ENCODE measurements around the gene DOC2B.
"Not testable (repeated sequence)": the region's sequence is repeated elsewhere in the genome, so short reads cannot be mapped to it uniquely, and the experiment has no call there.

Gene DOC2B

DNA sequence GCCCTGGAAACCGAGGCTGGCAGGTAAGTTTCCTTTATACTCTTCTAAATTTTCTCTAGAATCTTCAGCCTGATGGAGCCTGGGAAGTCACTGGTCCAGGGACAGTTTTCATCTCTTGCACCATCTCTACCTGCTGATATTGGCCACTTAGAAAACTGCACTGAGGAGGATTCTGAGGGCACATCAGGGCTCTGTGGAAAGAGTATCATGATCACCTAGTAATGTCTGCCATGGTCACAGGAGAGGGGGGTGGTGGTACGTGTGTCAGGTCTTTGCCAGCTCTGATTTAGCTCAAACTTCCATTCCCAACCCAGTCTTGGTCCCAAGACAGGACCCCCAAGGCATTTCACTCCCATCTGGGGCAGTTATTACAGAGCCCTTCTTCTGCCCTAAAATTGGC lies 35.2 kb upstream of the DOC2B start:
- Mint-ChIP-seq H3K9me3 (no peaks in the 10 kb centered on the region), H3K4me1 (no peaks in the 10 kb centered on the region), H3K27me3 (no peaks in the 10 kb centered on the region), H3K27ac (no peak overlapping the region), H3K36me3 (no peaks in the 10 kb centered on the region), H3K4me3 (no peak overlapping the region)

DNA sequence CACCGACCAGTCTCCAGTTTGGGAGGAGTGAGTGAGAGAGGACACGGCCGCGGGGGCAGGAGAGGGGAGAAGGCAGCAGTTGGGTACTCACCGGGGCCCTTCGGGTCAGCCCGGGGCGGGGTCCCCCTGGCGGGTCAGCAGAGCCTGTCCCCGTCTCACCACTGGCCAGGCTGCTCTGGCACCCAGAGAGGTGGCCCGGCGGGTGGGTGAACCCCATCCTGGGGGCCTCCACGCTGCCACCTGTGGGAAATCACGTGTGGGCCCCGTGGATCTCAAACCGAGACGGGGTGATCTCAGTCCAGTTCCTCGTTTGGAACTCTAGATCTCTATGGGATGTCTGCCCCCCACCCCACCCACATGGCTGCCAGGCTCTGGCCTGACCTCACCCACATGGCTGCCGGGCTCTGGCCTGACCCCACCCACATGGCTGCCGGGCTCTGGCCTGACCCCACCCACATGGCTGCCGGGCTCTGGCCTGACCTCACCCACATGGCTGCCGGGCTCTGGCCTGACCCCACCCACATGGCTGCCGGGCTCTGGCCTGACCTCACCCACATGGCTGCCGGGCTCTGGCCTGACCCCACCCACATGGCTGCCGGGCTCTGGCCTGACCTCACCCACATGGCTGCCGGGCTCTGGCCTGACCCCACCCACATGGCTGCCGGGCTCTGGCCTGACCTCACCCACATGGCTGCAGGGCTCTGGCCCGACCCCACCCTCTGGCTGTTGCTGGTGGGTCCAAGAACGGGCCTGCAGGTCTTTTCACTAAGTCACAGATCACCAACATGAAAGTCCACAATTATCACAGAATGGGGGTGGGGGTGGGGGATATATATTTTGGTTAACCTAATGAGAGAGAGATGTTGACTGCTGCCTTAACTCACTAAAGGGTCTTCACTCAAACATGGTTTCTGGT lies 34.4 kb upstream of the DOC2B start:
- not testable (repeated sequence) for H3K4me1 Mint-ChIP-seq, H3K36me3 Mint-ChIP-seq, H3K4me3 Mint-ChIP-seq, H3K27me3 Mint-ChIP-seq, H3K27ac Mint-ChIP-seq, H3K9me3 Mint-ChIP-seq

DNA sequence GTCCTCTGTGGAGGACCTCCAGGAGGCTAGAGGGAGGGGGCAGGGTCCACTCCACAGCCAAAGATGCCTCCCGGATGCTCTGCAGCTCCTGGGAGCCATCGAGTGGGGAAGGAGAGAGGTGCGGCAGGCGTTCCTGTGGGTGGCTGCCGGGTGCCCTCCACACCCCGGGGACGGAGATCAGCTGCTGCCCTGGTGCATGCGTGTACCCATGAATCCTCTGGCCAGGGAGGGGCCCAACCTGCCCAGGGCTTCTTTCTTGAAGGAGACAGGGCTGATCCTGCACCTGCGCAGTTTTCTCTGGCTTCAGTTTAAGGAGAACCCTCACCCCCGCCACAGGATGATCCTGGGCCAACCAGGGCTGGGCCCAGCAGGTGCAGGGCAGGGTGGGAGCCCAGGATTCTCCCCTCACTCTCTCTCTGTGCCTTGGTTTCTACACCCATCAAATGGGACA lies 33.5 kb upstream of the DOC2B start:
- H3K4me1 Mint-ChIP-seq = no peaks in the 10 kb centered on the region
- no peak overlapping the region for H3K4me3 Mint-ChIP-seq
- no peak overlapping the region for H3K27ac Mint-ChIP-seq
- no peaks in the 10 kb centered on the region for H3K36me3 Mint-ChIP-seq
- no peaks in the 10 kb centered on the region for H3K27me3 Mint-ChIP-seq
- no peaks in the 10 kb centered on the region for H3K9me3 Mint-ChIP-seq

DNA sequence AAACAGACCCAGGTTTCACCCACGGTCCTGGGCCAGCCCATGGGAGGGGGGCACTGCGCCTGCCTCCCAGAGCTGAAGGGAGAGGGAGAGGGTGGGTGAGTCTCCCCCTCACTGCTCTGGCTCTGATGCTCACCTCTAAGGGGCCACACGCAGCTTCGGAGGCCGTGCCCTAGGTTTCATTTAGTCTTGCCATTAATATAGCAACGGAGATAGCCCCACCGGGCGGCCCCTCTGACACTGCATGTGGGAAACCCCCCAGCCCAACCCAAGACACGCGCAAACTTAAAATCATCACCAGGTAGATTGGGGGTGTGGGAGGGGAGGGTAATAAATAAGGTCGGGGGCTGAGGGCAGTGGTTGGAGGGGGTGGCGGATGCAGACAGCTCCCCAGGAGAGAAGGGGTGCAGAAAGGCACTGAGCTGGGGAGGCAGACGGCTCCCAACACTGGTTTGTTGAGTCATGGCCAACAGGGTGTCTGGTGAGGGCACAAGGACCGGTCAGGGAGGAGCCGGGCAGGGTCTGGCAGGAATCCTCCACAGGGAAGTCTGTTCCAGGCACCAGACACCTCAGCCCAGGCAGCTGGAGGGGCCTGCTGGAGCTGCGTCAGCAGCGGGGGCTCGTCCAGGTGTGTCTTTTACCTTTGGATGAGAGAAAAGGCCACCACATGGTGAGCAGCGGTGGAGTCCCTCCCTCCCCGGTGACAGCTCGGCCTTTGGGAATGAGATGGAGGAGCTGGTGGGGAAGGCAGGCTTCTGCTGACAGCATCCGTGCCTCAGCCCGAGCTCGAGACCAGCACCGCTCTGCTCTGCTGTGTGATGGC lies 32.0 kb upstream of the DOC2B start:
- no peaks in the 10 kb centered on the region for H3K27me3 Mint-ChIP-seq
- H3K4me1 Mint-ChIP-seq = no peaks in the 10 kb centered on the region
- no peak overlapping the region for H3K27ac Mint-ChIP-seq
- no peaks in the 10 kb centered on the region for H3K36me3 Mint-ChIP-seq
- H3K4me3 Mint-ChIP-seq = no peak overlapping the region
- no peaks in the 10 kb centered on the region for H3K9me3 Mint-ChIP-seq

DNA sequence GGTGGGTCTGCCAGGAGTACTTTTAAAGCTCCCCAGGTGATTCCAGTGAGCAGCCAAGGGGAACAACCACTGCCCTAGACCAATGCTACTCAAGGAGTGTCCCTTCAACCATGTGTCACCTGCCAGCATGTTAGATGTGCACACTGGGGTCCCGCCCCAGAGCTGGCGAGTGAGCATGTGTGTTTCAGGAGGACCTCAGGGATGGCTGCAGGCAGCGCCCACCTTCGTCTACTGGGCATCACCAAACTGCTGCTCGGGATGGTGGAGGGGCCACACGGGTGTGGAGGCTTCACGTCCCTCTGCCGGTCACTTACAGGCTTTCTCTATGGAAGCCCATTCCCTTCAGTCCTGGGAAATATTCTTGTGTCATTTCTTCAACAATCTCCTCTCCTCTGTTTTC lies 29.0 kb upstream of the DOC2B start:
- Mint-ChIP-seq H3K4me3 (no peak overlapping the region), H3K9me3 (no peaks in the 10 kb centered on the region), H3K27ac (no peak overlapping the region)

DNA sequence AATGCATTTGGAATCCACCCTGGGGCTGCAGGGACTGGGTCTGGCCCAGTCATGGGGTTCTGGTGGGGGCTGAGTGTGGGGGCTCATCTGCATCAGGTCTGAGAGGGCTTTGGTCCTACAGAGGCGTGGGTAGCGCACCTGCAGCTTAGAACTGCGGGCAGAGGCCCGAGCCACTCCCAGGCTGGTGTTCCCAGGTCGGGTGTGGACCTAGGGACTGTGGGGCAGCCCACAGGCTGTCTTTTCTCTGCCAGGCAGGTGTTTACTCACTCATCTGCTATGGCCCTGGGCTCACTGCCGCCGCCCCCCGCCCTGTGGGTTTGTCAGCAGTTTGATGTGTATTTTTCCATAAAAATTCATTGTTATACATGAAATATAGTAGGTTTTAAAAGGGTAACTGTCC lies 27.0 kb upstream of the DOC2B start:
- Mint-ChIP-seq H3K4me3 (no peak overlapping the region), H3K4me1 (no peaks in the 10 kb centered on the region), H3K27ac (no peak overlapping the region), H3K36me3 (no peaks in the 10 kb centered on the region), H3K27me3 (peaks cover under 1% of the 10 kb centered on the region), H3K9me3 (no peaks in the 10 kb centered on the region)

More for the DNA sequence above, 29.0 kb upstream of the DOC2B start:
- Mint-ChIP-seq H3K27me3 (no peaks in the 10 kb centered on the region), H3K36me3 (no peaks in the 10 kb centered on the region), H3K4me1 (no peaks in the 10 kb centered on the region)

DNA sequence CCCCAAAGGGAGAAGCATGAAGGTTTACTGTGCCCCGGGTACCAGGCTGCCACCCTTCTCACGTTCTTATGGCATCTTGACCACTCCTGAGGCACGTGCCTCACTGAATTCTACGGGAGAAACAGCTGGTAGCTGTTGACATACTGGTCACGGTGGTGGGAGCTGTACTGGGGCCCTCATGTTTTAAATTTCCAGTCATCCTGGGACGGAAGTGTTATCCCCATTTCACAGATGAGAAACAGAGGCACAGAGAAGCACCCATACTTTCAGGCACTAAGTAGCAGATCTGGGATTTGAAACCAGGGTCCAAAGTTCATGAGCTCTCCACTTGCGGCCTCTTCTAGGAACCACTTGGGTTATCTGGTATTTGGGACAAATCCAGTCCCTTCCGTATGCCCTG lies 26.3 kb upstream of the DOC2B start:
- peaks cover 2% of the 10 kb centered on the region for H3K27me3 Mint-ChIP-seq
- no peaks in the 10 kb centered on the region for H3K9me3 Mint-ChIP-seq
- H3K36me3 Mint-ChIP-seq = no peaks in the 10 kb centered on the region
- H3K4me1 Mint-ChIP-seq = no peaks in the 10 kb centered on the region
- H3K27ac Mint-ChIP-seq = no peak overlapping the region
- H3K4me3 Mint-ChIP-seq = no peak overlapping the region

DNA sequence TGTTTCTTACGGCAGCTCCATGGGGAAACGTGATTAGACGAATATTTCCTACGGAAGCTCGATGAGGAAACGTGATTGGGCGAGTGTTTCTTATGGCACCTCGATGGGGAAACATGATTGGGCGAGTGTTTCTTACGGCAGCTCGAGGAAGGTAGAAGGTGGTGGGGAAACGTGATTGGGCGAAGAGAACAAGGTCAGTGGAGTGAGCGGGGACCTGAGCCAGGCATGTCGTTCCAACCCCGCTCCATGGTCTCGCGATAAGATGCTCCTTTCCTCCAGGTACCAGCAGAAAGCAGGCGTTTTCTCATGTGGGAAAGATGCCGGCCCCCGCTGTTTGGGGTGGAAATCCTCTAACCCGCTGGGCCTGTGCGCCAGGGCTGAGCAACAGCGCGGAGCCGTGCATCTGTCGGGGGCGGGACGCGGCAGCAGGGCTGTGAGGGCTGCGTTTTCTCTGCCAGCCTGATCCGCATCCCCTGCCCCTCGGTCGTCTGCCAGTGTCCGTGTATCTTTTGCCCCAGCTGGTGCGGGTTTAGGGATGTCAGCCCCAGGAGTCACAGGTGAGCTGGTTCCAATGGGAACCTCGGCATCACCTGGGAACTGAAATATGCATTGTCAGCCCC lies 25.6 kb upstream of the DOC2B start:
- Mint-ChIP-seq H3K36me3 (no peaks in the 10 kb centered on the region), H3K4me1 (no peaks in the 10 kb centered on the region), H3K4me3 (no peak overlapping the region), H3K27ac (no peak overlapping the region), H3K9me3 (no peaks in the 10 kb centered on the region), H3K27me3 (peaks cover 2% of the 10 kb centered on the region)

DNA sequence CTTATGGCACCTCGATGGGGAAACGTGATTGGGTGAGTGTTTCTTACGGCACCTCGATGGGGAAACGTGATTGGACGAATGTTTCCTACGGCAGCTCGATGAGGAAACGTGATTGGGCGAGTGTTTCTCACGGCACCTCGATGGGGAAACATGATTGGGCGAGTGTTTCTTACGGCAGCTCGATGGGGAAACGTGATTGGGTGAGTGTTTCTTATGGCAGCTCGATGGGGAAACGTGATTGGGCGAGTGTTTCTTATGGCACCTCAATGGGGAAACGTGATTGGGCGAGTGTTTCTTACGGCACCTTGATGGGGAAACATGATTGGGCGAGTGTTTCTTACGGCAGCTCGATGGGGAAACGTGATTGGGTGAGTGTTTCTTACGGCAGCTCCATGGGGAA lies 25.0 kb upstream of the DOC2B start:
- H3K36me3 Mint-ChIP-seq, H3K9me3 Mint-ChIP-seq, H3K27ac Mint-ChIP-seq, H3K4me1 Mint-ChIP-seq, H3K27me3 Mint-ChIP-seq, H3K4me3 Mint-ChIP-seq: not testable (repeated sequence)

DNA sequence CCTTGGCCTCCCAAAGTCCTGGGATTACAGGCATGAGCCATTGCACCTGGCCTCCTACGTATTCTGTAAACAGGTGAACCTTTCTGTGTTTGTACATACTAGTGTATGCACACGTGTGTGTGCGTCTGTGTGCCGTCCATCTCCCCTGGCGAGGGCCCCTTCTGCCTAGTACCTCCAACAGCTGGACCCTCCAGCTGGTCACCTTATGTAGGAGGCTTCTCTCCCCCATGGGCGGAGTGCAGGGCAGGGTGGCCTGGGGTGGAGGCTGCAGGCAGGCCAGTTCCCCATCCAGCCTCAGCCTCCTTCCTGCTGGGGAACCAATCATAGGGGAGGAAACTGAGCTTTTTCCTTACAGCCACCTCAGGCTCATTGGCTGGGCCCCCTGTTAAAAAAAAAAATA lies 24.4 kb upstream of the DOC2B start:
- H3K4me3 Mint-ChIP-seq = no peak overlapping the region

DNA sequence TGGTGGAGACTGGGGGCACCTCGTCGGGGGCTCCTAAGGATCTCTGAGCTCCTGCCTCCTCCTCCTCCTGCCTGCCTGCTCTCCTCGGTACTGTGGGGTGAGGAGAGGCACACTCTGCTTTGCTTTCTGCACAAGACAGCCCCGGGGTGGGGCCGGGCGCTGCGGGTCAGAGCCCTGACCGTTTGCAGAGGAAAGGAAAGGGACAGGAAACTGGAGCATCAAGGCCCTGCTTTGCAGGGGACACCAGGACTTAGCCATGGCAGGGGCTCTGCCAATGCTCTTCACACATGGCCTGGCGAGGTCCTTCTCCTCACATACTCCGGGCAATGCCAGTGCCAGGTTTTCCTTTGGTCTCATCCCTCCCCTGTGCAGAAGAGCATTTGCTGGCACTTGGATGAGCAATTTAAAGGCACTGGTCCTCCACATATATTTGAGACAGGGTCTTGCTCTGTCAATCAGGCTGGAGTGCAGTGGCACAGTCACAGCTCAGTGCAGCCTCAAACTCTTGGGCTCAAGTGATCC lies 23.8 kb upstream of the DOC2B start:
- H3K4me1 Mint-ChIP-seq = no peaks in the 10 kb centered on the region
- H3K27ac Mint-ChIP-seq = no peak overlapping the region
- H3K9me3 Mint-ChIP-seq = no peaks in the 10 kb centered on the region
- H3K27me3 Mint-ChIP-seq = peaks cover 2% of the 10 kb centered on the region
- H3K4me3 Mint-ChIP-seq = no peak overlapping the region
- no peaks in the 10 kb centered on the region for H3K36me3 Mint-ChIP-seq

More for the DNA sequence above, 24.4 kb upstream of the DOC2B start:
- H3K4me1 Mint-ChIP-seq = no peaks in the 10 kb centered on the region
- H3K27ac Mint-ChIP-seq = no peak overlapping the region
- H3K9me3 Mint-ChIP-seq = no peaks in the 10 kb centered on the region
- no peaks in the 10 kb centered on the region for H3K36me3 Mint-ChIP-seq
- peaks cover 2% of the 10 kb centered on the region for H3K27me3 Mint-ChIP-seq

DNA sequence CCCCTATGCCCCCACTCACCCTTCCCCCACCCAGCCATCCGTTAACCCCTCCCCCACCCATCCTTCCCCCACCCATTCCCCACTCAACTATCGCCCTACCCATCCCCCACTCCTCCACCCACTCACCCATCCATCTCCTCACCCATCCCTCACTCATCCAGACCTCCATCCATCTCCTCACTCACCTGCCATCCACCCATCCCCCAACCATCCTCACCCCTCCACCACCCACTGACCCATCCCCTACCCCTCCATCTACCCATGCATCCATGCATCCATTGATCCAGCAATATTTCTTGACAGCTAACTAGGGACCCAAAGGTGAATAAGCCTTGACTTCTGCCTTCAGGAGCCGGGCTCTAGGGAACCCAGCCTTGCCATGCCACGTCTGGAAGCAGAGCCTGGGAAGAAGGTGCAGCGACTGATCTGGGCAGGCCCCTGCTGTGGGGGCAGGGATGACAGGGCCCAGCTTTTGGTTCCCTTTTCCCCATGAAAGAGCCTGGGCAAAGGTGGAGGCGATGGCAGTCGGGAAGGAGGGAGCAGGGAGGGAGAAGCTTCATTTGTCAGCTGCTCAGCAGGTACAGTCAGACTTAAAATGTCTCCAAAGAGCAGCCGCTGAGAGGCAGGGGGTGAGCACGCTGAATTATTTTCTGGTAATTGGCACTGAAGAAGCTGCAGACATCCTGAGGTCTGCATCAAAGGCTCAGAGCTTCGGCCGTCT lies 23.1 kb upstream of the DOC2B start:
- Mint-ChIP-seq H3K4me1 (no peaks in the 10 kb centered on the region), H3K36me3 (no peaks in the 10 kb centered on the region), H3K9me3 (no peaks in the 10 kb centered on the region), H3K27me3 (peaks cover 6% of the 10 kb centered on the region), H3K27ac (no peak overlapping the region), H3K4me3 (no peak overlapping the region)

DNA sequence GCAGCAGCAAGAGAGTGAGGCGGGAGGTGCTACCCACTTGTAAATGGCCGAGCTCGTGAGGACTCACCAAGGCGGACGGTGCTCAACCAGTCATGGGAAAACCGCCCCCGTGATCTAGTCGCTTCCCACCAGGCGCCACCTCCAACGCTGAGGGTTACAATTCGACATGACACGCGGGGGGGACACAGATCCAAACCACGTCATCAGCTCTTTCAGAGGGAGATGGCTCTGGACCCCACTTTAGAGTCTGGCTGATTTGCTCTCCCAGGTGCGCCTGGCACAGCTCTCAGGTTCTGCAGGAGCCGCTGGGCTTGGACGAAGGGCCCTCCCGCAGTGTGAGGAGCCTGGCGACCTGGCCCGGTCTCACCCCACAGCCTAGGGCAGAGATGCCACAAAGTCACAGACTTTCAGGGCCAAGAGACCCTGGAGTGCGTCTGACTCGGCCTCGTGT lies 21.1 kb upstream of the DOC2B start:
- no peaks in the 10 kb centered on the region for H3K4me1 Mint-ChIP-seq
- H3K36me3 Mint-ChIP-seq = no peaks in the 10 kb centered on the region
- H3K27me3 Mint-ChIP-seq = peaks cover 9% of the 10 kb centered on the region
- no peak overlapping the region for H3K4me3 Mint-ChIP-seq
- H3K9me3 Mint-ChIP-seq = no peaks in the 10 kb centered on the region
- no peak overlapping the region for H3K27ac Mint-ChIP-seq

DNA sequence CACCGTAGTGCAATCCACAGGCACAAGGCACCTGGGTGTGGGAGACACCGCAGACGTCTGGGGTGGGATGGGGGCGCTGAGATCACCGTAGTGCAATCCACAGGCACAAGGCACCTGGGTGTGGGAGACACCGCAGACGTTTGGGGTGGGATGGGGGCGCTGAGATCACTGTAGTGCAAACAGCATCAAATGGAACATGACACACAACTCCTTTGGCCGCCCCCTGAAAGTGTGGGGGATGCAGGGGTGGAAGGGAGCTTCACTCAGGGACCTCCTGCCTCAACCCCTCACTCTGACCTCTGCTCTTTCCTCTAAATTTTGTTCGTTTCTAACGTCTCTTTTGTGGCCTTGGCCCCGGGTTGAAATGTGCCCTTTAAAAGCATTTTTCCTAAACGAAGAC lies 20.3 kb upstream of the DOC2B start:
- H3K27ac Mint-ChIP-seq, H3K4me1 Mint-ChIP-seq, H3K9me3 Mint-ChIP-seq, H3K4me3 Mint-ChIP-seq, H3K27me3 Mint-ChIP-seq, H3K36me3 Mint-ChIP-seq: not testable (repeated sequence)

DNA sequence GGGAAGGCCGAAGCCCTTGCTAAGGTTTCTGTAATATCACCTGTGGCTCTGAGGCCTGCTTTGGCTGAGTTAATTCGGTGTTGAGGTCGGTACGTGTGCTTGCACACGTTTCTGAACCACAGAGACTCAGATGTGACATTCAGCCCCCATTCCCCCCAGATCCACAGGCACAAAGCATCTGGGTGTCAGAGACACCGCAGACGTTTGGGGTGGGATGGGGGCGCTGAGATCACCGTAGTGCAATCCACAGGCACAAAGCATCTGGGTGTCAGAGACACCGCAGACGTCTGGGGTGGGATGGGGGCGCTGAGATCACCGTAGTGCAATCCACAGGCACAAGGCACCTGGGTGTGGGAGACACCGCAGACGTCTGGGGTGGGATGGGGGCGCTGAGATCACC lies 19.8 kb upstream of the DOC2B start:
- H3K4me1 Mint-ChIP-seq, H3K9me3 Mint-ChIP-seq, H3K4me3 Mint-ChIP-seq, H3K27me3 Mint-ChIP-seq, H3K36me3 Mint-ChIP-seq, H3K27ac Mint-ChIP-seq: not testable (repeated sequence)
